CD4-positive, alpha-beta T cell treated with Interferon gamma for 1 hour (primary cell): ENCODE results near the gene PRMT7.

ENCODE experiments used
- DNase-seq: peaks from one replicate; pipeline ENCODE4 v3.0.0-alpha.2; 2020

The PRMT7 gene

DNA sequence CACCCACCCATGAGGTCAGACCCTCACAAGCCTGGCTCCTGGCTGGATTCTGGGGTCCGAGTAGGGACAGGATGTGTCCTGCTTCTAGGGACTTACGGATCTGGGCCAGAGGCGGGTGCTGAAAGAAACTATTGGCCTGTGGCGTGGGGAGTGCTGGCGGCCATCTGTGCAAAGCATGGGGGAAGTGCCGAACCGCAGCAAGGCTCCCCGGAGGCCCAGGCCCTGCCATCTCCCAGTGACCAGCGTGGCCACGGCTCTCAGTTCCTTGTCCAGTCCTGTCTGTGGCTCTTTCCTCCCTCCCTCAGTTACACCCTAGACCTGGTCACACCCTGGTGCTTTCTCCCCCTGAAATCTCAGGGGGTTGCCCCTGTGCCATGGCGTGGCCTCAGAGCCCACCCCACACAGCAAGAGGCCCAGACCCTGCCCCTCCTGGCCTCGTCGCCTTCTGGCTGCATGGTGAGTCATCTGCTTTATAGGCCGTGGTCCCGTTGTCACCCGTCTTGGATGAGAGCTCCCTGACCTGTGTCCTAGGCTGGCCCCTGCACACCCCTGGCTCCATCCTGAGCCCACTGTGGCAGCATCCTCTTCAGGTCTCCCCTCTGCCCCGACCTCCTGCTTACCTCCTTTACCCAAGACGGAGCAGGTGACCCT lies 54.5 kb downstream of the PRMT7 start:
- DNase-seq = no peak

GRCh38 chr16:68366062-68366461 lies 55.2 kb downstream of the PRMT7 start:
- no peak for DNase-seq

DNA sequence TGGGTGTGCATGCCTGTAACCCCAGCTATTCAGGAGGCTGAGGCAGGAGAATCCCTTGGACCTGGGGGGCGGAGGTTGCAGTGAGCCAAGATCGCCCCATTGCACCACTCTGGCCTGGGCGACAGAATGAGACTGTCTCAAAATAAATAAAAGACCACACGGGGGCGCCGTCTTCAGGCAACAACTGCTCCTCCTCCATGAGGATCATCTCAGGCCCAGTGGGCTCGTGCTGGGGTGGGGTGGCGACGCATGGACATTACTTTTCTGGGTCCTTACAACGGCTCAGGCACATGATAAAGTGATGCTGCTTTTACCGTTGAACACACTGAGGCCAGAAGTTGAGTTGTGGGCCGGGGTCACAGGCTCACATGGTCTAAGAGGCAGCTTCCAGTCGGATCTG lies 56.2 kb downstream of the PRMT7 start:
- DNase-seq = peak; percentile 22

GRCh38 chr16:68367440-68367839 lies 56.6 kb downstream of the PRMT7 start:
- DNase-seq = no peak

DNA sequence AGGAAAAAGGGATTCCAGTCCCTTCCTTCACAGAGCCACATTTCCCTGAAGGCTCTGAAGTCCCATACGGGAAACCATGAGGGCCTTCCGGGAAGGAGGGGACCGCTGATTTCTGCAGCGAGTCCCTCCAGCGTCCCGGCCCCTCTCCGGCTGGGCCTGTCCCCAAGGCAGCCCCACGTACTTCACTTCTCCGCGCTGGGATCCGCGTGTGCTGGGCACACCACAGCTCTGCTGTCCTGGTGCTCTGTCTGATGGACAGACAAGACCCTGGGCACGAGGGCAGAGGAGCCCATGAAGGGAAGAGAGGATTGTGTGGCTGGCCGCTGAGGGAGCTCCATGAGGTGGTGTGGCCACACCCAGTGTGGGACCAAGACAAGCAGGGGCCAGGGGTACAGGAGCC lies 57.1 kb downstream of the PRMT7 start:
- DNase-seq = no peak

GRCh38 chr16:68368301-68368888 lies 57.6 kb downstream of the PRMT7 start:
- DNase-seq = no peak

DNA sequence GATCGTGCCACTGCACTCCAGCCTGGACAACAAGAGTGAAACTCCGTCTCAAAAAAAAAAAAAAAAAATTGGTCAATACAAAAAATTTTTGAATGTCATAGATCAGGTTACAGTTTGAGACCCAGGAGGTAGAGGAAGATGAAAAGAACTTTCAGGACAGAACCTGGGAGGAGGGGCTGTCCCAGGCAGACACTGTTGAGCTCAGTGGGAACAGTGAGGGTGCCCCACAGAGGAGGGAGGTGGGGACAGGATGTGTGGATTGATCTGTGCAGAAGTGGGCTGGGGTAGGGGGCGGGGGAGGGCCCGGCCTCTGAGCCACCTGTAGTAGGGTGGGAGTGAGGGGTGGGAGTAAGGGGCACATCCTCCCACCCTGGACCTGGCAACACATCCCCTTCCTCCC lies 58.3 kb downstream of the PRMT7 start:
- DNase-seq = no peak

DNA sequence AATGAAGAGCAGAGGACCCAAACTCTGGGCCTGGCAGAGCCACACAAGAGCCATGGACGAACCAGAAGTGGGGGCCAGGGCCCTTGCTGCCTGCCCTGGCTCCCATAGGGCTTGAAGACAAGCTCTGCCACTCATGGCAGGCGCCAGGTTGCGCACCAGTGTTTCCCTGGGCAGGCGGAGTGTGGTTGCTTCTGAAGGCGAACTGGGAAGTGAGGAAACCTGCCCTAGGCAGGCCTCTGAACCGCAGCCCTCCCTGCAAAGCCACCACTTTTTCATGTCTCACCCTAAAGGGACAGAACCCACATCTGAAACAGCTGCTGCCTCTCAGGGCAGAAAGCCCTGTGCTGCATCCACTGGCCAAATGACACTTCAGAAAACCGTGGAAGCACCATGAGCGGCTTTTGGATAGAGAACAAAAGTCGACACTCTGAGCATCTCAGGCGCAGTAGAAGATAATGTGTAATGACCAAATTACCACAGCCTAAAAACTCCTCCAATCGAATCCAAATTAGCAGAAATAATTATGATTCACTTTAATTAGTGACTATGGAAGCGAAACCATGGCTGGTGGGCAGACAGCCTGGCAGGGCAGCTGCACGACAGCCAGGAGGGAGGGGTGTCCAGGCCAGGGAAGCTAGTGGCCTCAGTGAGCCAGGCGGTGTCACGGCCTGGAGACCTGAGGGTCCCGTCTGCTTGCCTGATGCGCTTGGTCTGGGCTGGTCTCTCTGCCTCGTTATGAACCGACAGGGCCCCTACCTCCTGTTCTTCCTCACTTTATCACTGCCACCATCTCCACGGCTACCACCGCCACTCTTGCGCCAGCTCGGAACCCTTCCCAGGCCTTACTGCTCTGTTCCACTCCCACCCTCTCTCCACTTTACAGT lies 59.1 kb downstream of the PRMT7 start:
- peak; percentile 18 for DNase-seq

DNA sequence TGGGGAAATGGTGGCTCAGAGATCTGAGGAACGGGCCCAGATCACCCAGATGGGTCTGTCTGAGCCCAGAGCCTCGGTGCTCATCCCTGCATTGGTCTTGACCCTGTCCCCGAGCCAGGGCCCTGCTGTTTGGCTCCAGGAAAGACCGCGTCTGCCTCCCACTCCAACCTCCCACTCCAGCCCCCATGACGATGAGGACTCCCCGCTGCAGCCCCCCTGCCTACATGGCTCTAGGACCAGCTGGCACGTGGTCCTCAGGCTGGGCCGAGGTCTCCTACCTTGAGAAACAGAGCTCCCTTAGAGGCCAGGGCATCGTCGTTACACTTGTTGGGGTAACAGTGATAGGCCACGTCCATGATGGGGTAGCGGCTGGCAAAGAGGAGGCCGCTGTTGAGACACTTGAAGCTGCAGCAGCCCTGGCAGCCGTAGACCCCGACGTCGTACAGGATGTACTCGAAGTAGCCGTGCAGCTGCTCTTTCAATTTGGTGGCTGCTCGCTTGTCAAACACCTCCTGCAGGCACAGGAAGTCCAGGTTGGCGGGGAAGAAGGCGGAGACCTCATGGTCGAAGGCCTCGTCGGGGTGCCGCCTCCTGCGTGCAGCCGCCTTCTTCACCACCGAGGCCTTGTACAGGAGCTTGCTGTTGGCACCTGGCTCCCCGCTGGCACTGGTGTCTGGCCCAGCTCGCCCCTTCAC lies 59.9 kb downstream of the PRMT7 start:
- peak; percentile 39 for DNase-seq

DNA sequence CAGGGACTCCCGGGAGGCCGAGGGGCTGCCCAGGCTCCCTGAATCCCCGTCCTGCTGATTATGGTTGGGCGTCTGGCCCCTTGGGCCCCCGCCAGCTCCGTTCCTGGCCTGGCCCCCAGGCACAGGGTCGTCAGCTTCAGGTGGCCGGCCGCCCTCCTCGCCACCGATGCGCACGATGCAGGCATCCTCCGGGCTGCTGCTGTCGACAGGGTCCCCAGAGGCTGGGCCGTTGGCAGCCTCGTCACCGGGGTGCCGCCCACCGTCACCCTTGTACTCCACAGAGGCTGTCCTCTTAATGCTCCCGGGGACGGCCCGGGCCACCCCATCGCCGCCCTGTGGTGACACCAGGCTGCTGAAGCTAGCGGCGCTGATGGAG lies 60.4 kb downstream of the PRMT7 start:
- DNase-seq = no peak

DNA sequence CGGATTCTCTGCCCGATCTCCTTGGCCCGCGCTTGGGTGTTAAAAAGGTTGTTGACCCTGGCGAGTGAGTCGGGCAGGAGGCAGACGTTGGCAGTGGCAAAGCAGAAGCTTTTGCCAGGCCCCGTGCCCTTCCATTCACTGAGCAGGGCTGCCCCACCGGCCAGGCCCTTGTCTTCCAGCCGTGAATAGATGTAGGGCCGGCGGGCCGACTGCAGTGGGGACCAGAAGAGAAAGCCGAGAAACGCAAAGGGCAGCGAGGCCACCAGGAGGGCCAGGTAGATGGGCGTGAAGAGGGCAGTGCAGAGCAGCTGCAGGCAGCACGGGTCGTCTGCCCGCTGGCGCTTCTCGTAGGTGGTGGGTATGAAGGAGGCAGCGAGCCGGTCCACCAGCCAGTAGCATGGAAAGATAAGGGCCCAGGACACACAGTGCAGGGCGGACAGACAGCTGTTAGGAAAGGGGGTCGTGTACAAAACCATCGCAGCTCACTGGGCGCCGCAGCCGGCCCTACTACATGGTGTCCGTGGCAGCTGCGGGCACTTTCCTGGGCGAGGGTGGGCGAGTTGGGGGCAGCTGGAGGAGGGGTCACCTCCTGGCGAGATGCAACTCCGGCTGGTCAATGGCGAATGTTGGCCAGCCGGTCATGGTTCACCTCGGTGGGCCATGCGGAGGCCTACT lies 61.0 kb downstream of the PRMT7 start:
- DNase-seq = no peak

GRCh38 chr16:68372381-68372720 lies 61.5 kb downstream of the PRMT7 start:
- DNase-seq = no peak

- no peak for DNase-seq
Measured at GRCh38 chr16:68372806-68373205, 62.0 kb downstream of the PRMT7 start.

DNA sequence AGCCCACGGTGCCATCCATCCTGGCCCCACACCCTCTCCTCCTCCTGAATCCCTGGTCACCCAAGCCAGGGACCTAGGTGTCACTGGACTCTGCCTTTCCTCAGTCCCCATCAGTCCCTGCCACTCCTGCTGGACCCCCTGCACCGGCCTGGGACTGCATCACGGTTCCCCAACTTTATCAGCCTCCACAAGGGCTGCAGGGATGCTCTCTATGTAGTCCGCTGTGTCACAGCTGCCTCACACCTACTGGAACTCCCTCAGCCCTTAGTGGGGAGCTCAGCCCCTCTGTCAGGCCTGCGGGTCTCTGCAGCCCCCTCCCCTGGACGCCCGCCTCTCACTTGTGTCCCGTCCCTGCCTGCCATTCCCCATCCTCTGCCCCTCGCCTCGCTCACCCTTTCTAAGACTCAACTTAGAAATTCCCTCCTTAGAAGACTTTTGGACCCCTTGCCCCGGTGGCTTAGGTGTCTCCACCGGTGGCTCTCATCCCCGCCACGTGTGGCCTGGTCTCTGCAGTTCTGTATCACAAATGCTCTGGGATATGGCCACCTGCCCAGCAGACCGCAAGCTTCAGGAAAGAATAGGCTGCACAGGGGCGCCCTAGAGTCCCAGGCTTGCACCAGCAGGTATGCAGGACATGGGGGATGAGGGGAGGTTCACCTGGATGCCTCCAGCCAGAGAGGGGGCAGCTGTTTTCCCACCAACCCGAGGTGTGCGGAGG lies 62.9 kb downstream of the PRMT7 start:
- DNase-seq = no peak

GRCh38 chr16:68374246-68374805 lies 63.5 kb downstream of the PRMT7 start:
- DNase-seq = no peak

- no peak for DNase-seq
Measured at GRCh38 chr16:68374961-68375660, 64.3 kb downstream of the PRMT7 start.

DNA sequence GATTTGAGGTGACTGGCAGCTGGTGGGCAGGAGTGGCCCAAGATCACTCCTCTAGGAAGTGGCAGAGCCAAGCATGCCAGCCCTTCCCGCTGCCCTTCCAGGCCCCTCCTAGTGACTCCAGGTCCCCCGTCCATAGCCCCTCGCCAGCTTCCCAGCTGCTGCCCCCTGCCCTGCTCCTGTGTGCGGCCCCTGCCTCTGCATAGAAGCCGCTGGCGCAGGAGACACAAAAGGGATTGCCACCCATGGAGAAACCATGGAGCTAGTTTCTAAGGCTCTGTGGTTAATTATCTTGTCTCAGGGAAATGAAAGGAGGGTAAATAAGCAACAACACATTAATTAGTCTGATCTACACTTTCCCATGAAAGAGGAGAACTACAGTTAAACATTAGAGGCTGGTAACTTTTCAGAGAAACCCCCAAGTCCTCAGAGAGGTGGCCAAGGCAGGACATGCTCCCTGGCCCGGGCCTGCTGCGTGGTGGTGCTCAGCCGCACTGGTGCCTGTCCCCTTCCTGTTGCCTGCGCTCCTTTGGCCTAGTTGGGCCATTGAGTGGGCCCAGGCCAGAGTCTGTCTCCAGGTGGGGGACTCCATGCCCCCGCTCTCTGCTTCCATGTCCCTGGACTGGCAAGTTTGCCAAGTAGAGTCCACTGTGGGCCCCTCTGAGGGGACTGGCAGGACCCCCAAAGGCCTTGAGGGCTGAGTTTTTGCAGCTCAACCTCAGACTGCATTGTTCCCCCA lies 65.2 kb downstream of the PRMT7 start:
- DNase-seq = no peak

DNA sequence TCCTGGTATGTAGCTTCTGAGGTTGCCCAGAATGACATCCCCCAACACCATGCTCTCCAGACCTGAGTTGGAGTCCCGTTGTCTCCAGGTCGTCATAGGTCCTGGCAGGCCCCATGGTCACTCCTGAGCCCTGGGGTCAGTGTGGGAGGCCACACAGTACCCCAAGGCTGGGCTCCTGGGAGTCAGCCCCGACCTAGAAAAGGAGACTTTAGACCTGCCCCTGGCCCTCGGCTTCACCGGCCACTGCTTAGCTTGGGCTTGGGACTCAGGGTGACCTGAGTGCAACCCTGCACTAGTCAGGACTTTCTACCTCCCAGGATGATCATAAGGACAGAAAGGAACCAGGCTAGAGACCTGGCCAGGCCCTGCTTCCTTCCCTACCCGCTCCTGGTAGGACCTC lies 65.8 kb downstream of the PRMT7 start:
- no peak for DNase-seq

DNA sequence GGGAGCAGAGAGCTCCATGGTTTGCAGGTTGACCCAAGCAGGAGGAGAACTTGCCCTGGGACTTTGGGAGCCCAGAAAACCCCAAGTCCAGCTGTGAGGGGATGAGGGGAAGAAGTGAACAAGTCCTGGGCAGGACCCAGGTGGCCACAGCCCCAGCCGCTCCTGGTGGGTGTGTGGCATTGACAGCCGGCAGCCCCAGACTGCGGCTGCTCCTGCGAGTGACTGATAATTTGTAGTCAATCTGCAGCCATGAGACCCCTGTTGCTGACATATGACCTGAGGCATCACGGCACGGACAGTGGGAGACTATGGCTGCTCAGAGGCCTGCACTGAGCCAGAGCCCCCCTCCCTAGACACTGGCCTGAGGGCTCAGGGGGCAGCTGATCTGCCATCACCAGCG lies 66.4 kb downstream of the PRMT7 start:
- no peak for DNase-seq

GRCh38 chr16:68377667-68378393 lies 67.0 kb downstream of the PRMT7 start:
- DNase-seq = no peak
